Endothelial cell of umbilical vein (primary cell): ENCODE measurements around the gene PHC3. TPM values are rescaled to one million over a fixed set of nuclear protein-coding genes. Genes with fewer than 3 reads are reported as not detected.

Experiments
- BruUV-seq: library from RNA; stranded (reverse); fragments of 400-500 nt; replicated peaks from 2 replicates; lab custom pipeline; 2021; lab: Mats Ljungman, UMichigan
- CTCF ChIA-PET: fragments of 300-600, 350-600 bp; sonication (Branson Sonifier 250); formaldehyde crosslinking; loops from one replicate; lab custom pipeline; 2021; ENCODE audit warnings: antibody characterized with exemption, inconsistent platforms; lab: Charles Lee
- POLR2A ChIA-PET: fragments of 300-600, 350-600 bp; sonication (Branson Sonifier 250); formaldehyde crosslinking; loops from one replicate; lab custom pipeline; 2021; ENCODE audit warnings: antibody characterized with exemption, inconsistent platforms; lab: Charles Lee
- DNase-seq: peaks from one replicate; pipeline ENCODE4 v3.0.0-alpha.2; 2011; ENCODE audit warnings: low read depth, low spot score
- FAIRE-seq: peaks from 2 replicates; lab custom pipeline; 2011; peaks lifted over from hg19 to GRCh38; lab: Jason Lieb, UNC
- H2AFZ ChIP-seq: 2 replicates; pipeline ENCODE4 v1.6.0; 2012; ENCODE audit warnings: low read depth, low read length, control low read depth, inconsistent platforms
- H3K27ac ChIP-seq: 2 replicates; pipeline ENCODE4 v1.5.1; 2011; ENCODE audit warnings: low read depth, mild to moderate bottlenecking, control low read depth, low read length, moderate library complexity; ENCODE audit not compliant: insufficient read depth
- H3K27me3 ChIP-seq, 2 experiments: 2 replicates each; pipeline versions ENCODE4 v1.6.0 to v1.6.1; 2011; ENCODE audit warnings: low read length in 2 of 2, mixed read lengths in 1 of 2; ENCODE audit not compliant: control insufficient read depth in 2 of 2, insufficient read depth in 2 of 2
- H3K36me3 ChIP-seq, 2 experiments: 2 replicates in 1 of 2; 3 replicates in 1 of 2; pipeline ENCODE4 v1.5.1; 2011; ENCODE audit warnings: low read length in 2 of 2, mild to moderate bottlenecking in 1 of 2, moderate library complexity in 1 of 2; ENCODE audit not compliant: control insufficient read depth in 2 of 2, insufficient read depth in 2 of 2; ENCODE audit errors: extremely low read depth in 1 of 2
- H3K4me1 ChIP-seq: 3 replicates; pipeline ENCODE4 v1.5.1; 2011; ENCODE audit warnings: mild to moderate bottlenecking, low read length; ENCODE audit not compliant: control insufficient read depth, insufficient read depth; ENCODE audit errors: extremely low read depth
- H3K4me2 ChIP-seq: 2 replicates; pipeline ENCODE4 v1.6.1; 2011; ENCODE audit warnings: low read length, control low read depth, mixed read lengths; ENCODE audit not compliant: insufficient read depth
- H3K4me3 ChIP-seq, 3 experiments: fragments of 200-600 bp in 1 of 3; sonication (generic), shearing (Covaris generic) in 1 of 3; replicated peaks in 1 of 3; 2 replicates each; pipeline ENCODE4 v1.5.1; 2011 to 2016; ENCODE audit warnings: control low read depth in 3 of 3, low read length in 3 of 3, mild to moderate bottlenecking in 2 of 3, inconsistent platforms in 1 of 3, low read depth in 1 of 3, moderate library complexity in 1 of 3; ENCODE audit not compliant: insufficient read depth in 1 of 3
- H3K79me2 ChIP-seq: 2 replicates; pipeline ENCODE4 v1.6.0; 2012; ENCODE audit warnings: low read length, inconsistent platforms; ENCODE audit not compliant: control insufficient read depth, insufficient read depth
- H3K9ac ChIP-seq: replicated peaks from 2 replicates; pipeline ENCODE3; 2011; ENCODE audit warnings: low read length, control low read depth; ENCODE audit not compliant: insufficient read depth; ENCODE audit errors: extremely low read depth
- H3K9me1 ChIP-seq: replicated peaks from 3 replicates; pipeline ENCODE4 v1.6.0; 2011; ENCODE audit warnings: mild to moderate bottlenecking, low read length; ENCODE audit not compliant: control insufficient read depth, insufficient read depth; ENCODE audit errors: extremely low read depth
- H3K9me3 ChIP-seq: replicated peaks from 2 replicates; pipeline ENCODE4 v1.5.1; 2012; ENCODE audit warnings: low read length, inconsistent platforms; ENCODE audit not compliant: control insufficient read depth, insufficient read depth
- H4K20me1 ChIP-seq: replicated peaks from 2 replicates; pipeline ENCODE3; 2011; ENCODE audit warnings: mild to moderate bottlenecking, low read length; ENCODE audit not compliant: control insufficient read depth, insufficient read depth; ENCODE audit errors: extremely low read depth
- CTCF ChIP-seq, 2 donors: IDR thresholded peaks; 1 replicate in 1 of 2; 2 replicates in 1 of 2; pipeline ENCODE4 v1.5.1; 2011; ENCODE audit warnings: low read length in 2 of 2, mild to moderate bottlenecking in 2 of 2, moderate library complexity in 2 of 2, control low read depth in 1 of 2, inconsistent platforms in 1 of 2, low read depth in 1 of 2; ENCODE audit not compliant: insufficient read depth in 1 of 2; ENCODE audit errors: extremely low read depth in 1 of 2
- EZH2 ChIP-seq: IDR thresholded peaks from 2 replicates; pipeline ENCODE4 v1.6.1; 2012; ENCODE audit warnings: borderline replicate concordance, low read depth, mild to moderate bottlenecking, moderate library complexity, low read length, inconsistent platforms; ENCODE audit not compliant: severe bottlenecking
- FOS ChIP-seq: IDR thresholded peaks from 2 replicates; pipeline ENCODE4 v1.6.1; 2011; ENCODE audit warnings: mild to moderate bottlenecking, low read length, moderate library complexity, borderline replicate concordance; ENCODE audit not compliant: insufficient read depth
- GATA2 ChIP-seq: IDR thresholded peaks from 2 replicates; pipeline ENCODE4 v1.7.0; 2011; ENCODE audit warnings: low read depth, mild to moderate bottlenecking, moderate library complexity, mixed read lengths, low read length; ENCODE audit not compliant: insufficient read length, insufficient read depth
- JUN ChIP-seq: IDR thresholded peaks from 2 replicates; pipeline ENCODE4 v1.6.1; 2011; ENCODE audit warnings: borderline replicate concordance, low read depth; ENCODE audit not compliant: insufficient read length, insufficient read depth
- MAX ChIP-seq: IDR thresholded peaks from 2 replicates; pipeline ENCODE4 v1.6.1; 2011; ENCODE audit not compliant: insufficient read depth, insufficient read length
- MYC ChIP-seq: IDR thresholded peaks from one replicate; pipeline ENCODE4 v1.6.1; 2011; ENCODE audit warnings: mild to moderate bottlenecking, low read depth, low read length
- POLR2A ChIP-seq: IDR thresholded peaks from 2 replicates; pipeline ENCODE4 v1.6.1; 2012; ENCODE audit warnings: low read depth, mild to moderate bottlenecking, control low read depth, low read length
- POLR2AphosphoS5 ChIP-seq: IDR thresholded peaks from 2 replicates; pipeline ENCODE4 v1.6.1; 2012; ENCODE audit warnings: low read depth, mild to moderate bottlenecking, control low read depth, low read length, moderate library complexity; ENCODE audit not compliant: insufficient read depth
- dilution Hi-C: fragments of 300-500 bp; cut with MboI; formaldehyde crosslinking; loops from one replicate; pipeline ENCODE4 v1.15.0; 2019; ENCODE audit warnings: low sequenced_read_pairs; ENCODE audit not compliant: extremely low pct_ligation_motif_present
- intact Hi-C: fragments of 100-400 bp; cut with micrococcal nuclease; formaldehyde crosslinking; loops from one replicate; pipeline ENCODE4 v1.10.0; 2022
- polyA plus RNA-seq, 4 experiments: library from polyadenylated mRNA; depleted of rRNA in 3 of 4; stranded (reverse) in 3 of 4; unstranded in 1 of 4; fragments of >200 nt; gene quantifications; 2 replicates each; pipeline versions ENCODE4 v1.2.1 to v1.2.3, GENCODE V29; 2011 to 2012; ENCODE audit warnings: missing spikeins in 1 of 4
- total RNA-seq: library from RNA; stranded (reverse); gene quantifications from 2 replicates; pipeline ENCODE4 v1.2.3, GENCODE V29; 2021

PHC3 gene
- total and polyA plus RNA-seq, 2 donors (not counting 3 experiments of a cell fraction or from before 2014, with no cell fraction given): 35.7 to 45.8 TPM

- no peaks in the 10 kb centered on the region for H4K20me1 ChIP-seq
- ChIA-PET CTCF (interaction anchor here (0.7 kb wide), 1 partner anchor 86 kb away, joined by 3 read pairs; no protein-coding TSS in a partner anchor), POLR2A (no interaction called here)
- H3K36me3 ChIP-seq: no peaks in the 10 kb centered on the region
- no peak overlapping the region for H3K4me3 ChIP-seq
- H3K27me3 ChIP-seq: peaks cover 3 to 4% of the 10 kb centered on the region in 2 experiments
- no TSS peak for BruUV-seq
- H3K4me1 ChIP-seq: no peaks in the 10 kb centered on the region
- DNase-seq (no peak), FAIRE-seq (no peak)
- no peak overlapping the region for H3K27ac ChIP-seq
- dilution Hi-C loops: no loop called here
- H2AFZ ChIP-seq: no peak overlapping the region
- intact Hi-C loops: no loop called here
- no peaks in the 10 kb centered on the region for H3K9me1 ChIP-seq
- H3K79me2 ChIP-seq: no peaks in the 10 kb centered on the region
- H3K9me3 ChIP-seq: no peaks in the 10 kb centered on the region
- H3K9ac ChIP-seq: no peak overlapping the region
- H3K4me2 ChIP-seq: no peak overlapping the region
- TF ChIP-seq FOS (no peak), GATA2 (no peak), MYC (no peak), POLR2A (no peak), JUN (no peak), MAX (no peak), POLR2AphosphoS5 (no peak), CTCF (IDR thresholded peaks at IDR 0.05; ENCODE audit: extremely low read depth in 1 of 2, insufficient read depth in 1 of 2, low read depth in 1 of 2, low read length in 2 of 2) (no peak), EZH2 (no peak)
Measured at GRCh38 chr3:170205302-170205701, 23.8 kb upstream of the PHC3 start.
